Activated CD4-positive, CD25-positive, alpha-beta regulatory T cell treated with anti-CD3 and anti-CD28 coated beads, Interleukin-2, amount 50 U/mL, for 16 hours (primary cell): ENCODE results near the gene AK2.

Experiments used
- DNase-seq: peaks from one replicate; pipeline ENCODE4 v3.0.0-alpha.2; 2020; ENCODE audit warnings: low read depth, low spot score

The AK2 gene

GRCh38 chr1:33022650-33023200 is 14.0 kb downstream of the AK2 start:
- DNase-seq = no peak

GRCh38 chr1:33021567-33022431 is 14.9 kb downstream of the AK2 start:
- no peak for DNase-seq

DNA sequence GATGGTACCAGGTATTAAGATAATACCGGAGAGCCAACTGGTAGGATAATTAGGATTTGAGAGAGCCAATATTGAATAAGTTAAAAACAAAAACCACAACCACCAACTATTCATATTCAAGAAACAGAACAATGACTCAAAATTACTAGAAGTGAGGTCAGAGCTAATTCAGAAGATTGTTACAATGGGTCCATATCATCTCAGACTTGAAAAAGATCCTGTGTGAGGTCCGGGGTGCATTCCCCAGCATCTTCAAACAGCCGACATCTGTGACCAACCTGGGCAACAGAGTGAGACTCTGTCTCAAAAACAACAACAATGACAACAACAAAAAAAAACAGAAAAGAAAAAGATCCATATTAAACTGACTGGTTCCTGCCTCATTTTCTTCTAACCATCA is 18.6 kb downstream of the AK2 start:
- DNase-seq = no peak

DNA sequence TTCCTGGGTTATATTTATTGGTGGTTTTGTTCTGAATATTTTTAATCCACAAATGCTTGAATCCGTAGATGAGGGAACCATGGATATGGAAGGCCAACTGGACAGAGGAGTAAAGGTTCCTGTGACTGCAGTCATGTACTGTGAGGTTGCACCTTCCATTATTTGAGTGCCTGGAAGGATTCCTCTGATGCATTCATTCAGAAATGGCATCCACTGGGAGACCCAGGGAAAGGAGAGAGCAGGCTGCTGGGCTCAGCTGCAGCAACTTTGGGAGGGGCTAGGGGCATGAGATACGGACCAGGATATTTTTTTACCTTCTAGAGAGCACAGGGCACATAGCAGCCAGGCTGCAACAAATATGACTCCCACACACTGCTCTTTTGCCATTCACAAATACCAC is 19.5 kb downstream of the AK2 start:
- no peak for DNase-seq

DNA sequence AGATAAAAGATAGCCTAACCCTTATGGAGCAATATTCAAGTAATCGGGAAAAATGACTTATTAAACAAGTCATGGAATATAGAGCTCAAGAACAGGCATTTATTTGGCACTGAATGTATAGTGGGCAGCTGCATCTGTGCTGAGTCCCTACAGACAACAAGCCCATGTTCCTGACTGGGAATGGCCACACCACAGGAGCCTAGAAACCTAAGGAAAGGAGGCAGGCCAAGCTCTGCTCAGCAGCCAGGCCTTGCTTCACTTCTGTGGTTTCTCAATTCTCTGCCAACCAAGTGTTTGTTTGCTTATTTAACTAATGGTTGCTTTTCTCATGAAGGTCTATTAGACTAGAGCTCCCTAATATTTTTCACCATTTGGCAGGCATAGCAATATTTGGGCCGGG is 21.5 kb downstream of the AK2 start:
- no peak for DNase-seq

DNA sequence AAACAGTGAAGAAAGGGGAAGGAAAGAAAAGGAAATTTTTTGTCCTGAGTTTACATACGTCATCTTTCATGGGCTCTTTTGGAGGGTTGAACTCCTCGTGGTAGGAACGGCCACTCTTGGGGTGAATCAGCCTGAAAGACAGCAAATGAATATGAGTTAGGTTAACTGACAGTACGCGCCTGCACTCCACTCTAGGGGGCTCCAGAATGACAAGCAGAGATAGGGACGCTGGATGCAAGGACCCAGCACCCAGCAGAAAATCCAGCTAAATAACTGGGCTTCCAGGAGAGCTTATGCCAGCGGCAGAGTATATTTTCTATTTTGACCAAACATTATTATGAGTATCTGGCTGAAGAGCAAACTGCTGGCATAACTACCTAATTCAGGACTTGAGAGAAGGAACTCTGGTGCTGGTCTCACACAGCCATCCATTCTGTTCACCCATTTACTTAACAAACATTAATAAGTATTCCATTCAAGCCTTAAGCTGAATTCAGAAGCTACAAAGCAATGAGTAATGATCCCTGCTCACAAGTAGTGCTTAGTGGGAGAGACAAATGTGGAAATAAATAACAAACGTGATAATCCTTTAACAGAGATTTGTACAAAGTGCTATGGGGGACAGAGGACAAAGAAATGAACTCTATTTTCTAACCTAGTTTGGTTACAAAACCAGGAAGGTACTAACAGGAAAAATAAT is 22.1 kb downstream of the AK2 start:
- DNase-seq = no peak

DNA sequence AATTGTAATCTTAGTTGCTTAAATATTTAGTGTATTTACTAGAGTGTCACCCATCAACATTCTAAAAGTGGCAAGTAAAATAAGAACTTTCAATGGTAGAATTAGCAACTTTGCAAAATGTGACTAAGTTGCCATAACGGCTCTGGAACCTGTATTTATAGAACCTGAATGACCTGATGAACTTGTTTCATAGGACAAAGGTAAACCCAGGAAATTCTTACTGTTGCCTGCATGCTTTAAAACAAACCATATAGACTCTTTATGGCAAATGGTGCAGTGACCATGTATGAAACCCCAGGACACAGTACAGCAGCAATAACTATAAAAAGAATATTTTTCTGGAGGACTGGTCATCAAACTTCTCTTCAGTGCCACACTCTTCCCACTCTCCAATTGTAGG is 22.9 kb downstream of the AK2 start:
- no peak for DNase-seq

DNA sequence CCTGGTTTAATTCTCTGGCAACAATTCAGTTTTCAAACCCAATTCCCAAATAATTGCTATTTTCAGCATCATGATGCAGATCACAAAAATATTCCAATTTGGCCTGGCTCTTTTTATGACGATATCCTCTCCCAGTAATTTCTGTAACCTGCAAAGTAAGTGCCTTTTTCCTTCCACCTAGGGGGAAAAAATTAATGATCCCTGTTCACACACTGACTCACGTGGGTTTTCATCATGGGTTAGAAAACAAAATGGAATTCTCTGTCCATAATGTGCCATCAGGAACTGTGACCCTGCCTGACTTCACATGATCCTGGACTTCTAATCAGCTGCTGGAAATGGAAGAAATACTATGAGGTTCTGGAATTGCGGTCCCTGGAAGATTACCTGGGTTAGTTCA is 24.5 kb downstream of the AK2 start:
- no peak for DNase-seq

- DNase-seq = no peak
Measured at GRCh38 chr1:33010932-33011731, 25.6 kb downstream of the AK2 start.

DNA sequence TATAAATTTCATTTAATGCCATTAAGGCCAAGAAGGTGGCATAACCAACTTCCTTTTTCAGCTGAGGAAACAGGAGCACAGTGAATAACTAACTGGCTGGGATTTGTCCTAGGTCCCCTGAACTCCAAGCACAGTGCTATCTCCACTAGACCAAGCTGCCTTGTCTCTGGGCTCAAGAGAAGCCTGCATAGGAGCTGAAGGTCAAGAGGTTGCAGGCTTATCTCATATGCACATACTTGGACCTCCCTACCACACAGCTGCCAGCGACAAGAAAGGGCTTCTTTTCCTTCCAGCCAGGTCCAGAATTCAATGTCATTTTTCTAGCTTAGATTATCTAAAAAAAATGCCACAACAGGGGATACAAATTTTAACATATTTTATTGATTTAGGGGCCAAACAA is 27.1 kb downstream of the AK2 start:
- DNase-seq = no peak

DNA sequence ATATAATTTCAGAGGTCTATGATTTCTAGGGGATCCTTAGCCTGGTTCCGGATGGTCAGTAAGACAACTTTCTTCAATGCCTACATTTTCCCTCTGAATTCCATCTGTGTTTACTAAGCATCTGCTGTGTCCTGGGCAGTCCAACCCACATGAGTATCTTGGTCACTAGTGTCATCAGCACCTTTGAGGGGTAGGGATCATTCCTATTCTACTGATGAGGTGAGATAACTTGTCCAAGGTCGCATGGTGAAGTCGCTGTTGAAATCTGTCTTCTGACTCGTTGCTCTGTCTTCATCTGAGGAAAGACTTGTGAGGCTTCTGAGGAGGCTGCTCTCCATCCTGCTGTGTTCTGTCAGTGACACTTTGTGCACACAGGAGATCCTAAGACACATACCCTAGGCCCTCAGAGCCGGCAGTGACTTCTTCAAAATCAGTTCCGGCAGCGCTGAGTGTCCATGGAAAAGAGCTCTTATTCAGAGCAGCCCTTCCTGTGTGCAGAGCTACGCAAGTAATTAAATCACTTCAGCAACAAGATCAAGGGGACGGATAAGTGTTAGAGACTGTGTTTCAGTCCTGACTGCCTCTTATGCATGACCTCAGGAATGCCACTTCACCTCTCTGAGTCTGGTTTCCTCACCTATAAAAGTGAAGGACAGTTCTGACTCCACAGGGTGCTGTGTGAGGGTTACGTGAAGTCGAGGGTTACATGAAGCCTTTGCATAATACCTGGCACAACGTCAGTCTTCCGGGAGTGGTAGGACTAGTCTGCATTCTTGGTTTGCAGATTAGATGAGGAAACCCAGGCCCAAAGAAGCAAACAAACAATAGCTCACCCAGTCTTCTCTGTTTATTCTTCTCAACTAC is 28.4 kb downstream of the AK2 start:
- DNase-seq = no peak

DNA sequence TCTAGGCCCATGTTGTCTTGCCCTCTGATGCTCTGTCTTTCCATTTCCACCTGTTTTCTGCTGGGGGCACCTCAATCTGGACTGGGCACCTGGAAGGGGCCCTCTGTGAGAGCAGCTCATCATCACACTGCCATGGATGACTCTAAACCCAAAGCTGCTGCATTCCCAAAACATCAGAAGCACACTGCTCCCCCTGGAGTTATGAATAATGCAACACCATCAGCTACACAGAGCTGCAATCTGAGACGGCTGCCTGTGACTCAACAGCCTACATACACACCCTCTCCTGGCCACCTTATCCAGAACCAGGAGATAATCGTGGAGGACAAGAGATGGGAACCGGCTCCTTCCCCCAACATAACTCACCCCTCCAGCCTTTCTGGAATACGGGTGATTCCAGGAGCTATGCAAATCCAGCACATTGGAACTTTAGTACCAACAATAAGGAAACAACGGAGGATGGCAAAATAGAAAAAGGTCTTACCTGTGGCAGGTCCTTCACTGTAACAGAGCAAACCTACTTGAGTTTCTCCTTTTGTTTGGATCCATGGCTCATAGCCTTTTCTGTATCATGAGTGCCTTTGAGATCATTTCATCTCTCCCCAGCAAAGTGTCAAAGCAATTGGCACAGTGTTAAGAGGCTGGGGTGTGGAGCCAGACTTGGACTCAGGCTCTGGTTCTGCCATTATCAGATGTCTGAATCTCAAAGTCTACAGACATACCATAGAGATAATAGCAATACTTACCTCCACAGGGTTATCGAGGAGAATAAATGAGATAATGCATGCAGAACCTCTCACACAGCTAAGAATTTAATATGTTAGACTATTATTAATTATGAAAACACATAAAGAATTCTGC is 29.3 kb downstream of the AK2 start:
- DNase-seq = no peak

DNA sequence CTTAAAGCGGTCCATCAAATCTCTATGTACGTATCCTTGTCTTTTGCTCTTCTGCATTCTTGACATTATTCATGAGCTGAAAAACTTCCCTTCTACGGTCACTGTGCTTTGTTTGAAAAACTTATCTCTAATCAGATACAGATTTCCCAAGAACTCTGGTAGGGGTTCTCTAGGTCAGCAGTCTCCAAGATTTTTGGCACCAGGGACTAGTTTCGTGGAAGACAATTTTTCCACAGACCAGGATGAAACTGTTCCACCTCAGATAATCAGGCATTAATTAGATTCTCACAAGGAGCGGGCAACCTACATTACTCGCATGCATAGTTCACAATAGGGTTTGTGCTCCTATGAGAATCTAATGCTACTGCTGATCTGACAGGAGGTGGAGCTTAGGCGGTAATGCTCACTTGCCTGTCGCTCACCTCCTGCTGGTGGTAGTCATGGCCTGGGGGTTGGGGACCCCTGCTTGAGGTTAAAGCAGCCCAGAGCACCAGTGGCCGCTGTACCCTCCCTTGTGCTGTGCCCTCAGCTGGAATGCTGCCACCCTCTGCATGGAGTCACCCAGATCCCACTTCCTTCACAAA is 30.8 kb downstream of the AK2 start:
- DNase-seq = no peak

DNA sequence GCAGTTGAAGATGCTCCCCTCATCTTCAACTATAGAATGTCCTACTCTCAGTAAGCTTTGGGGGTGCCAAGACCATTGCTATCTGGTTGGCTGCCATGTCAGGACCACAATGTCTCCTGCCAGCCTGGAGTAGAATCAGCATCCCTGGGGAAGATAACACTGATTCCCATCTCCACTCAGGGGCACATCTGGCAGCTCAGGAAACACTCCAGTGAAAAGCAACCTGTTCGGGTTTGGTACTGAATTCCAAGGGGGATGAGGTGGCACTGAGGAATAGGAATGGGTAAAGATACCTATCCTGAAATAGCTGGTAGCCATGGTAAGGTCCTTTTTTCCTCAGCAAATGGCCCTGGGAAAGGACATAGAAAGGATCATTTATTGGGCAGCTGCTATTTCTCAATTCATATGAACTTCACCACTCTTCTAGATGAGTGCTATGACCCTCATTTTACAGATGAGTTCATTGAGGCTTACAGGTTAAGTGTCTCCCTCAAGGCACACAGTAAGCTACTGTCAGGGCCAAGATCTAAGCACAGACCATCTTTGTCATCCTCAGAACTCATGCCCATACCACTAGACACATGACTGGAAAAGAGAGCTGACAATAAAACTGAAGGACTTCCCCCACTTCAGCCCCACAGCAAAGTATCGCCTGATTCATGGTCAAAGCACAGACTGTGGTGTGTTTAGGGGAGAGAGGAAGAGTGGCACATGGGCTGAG is 31.4 kb downstream of the AK2 start:
- no peak for DNase-seq

GRCh38 chr1:33004613-33005012 is 32.1 kb downstream of the AK2 start:
- no peak for DNase-seq

- no peak for DNase-seq
Measured at GRCh38 chr1:33003657-33004056, 33.0 kb downstream of the AK2 start.

DNA sequence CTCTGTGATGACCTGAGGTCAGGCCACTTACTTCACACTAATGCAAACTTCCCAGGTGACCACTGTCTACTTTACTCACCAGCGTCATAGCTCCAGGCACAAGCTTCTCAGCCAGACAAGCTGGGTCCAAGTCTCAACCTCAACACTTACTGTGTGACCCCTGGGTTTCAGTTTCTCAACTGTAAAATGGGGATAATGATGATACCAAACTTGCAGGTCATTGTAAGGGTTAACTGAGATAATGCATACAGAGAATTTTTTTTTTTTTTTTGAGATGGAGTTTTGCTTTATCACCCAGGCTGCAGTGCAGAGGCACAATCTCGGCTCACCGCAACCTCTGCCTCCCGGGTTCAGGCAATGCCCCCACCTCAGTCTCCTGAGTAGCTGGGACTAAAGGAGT is 34.7 kb downstream of the AK2 start:
- DNase-seq = no peak

DNA sequence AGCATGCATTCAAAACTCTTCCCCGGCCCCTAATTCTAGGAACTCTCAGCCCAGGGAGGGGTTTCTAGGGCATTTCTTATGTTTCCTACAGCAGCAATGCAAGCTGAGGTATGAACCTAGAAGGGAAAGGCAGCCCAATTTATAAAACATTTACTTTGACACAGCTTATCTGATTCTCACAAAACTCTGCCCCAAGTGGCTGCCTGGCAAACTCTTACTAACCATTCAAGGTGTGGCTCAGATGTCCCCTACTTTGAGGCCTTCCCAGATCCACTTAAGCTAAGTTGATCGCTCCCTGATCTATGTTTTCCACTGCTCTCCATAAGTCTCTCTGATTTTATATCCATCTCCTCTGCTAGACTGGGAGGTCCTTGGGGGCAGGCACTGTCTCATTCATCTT is 35.4 kb downstream of the AK2 start:
- DNase-seq = no peak

- DNase-seq = no peak
Measured at GRCh38 chr1:33000427-33001026, 36.2 kb downstream of the AK2 start.
